GM18508 (cell line): ENCODE results near the gene VAPB.

Experiments
- ATAC-seq: cut with Tn5 transposase; IDR thresholded peaks from one replicate; pipeline ENCODE4 v1.9.1; 2021; ENCODE audit warnings: moderate number of reproducible peaks; ENCODE audit not compliant: insufficient read depth, unreplicated experiment

Gene VAPB

GRCh38 chr20:58377017-58377416 lies 12.0 kb upstream of the VAPB start:
- ATAC-seq, result no peak

- ATAC-seq, result no peak
Observed at GRCh38 chr20:58377766-58378401, 11.1 kb upstream of the VAPB start.

GRCh38 chr20:58378704-58379103 lies 10.3 kb upstream of the VAPB start:
- ATAC-seq, result no peak

GRCh38 chr20:58381627-58382026 lies 7.4 kb upstream of the VAPB start:
- no peak for ATAC-seq

DNA sequence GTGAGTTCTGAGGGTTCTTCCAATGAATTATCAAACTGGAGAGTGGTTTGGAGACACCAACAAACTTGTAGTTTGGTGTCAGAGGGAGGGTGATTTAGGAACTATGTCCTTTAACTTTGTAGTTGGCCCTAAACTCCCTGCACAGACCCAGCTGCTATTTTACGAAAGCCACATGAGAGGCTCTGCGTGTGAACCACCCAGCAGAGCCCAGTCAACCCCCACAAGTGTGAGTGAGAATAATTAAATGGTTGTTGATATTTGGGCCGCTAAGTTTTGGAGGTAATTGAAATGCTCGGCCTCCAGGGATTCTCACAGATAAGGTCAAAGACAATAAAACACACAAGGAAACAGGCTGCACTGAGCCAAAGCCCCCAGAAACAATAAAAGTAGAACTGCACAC lies 6.9 kb upstream of the VAPB start:
- ATAC-seq, result no peak

GRCh38 chr20:58384821-58385220 lies 4.2 kb upstream of the VAPB start:
- no peak for ATAC-seq

- ATAC-seq, result no peak
Observed at GRCh38 chr20:58388028-58388601, 914 bp upstream of the VAPB start.

- ATAC-seq, result no peak
Observed at GRCh38 chr20:58389324-58389967, 417 bp downstream of the VAPB start.

- ATAC-seq, result no peak
Observed at GRCh38 chr20:58389968-58390658, 1.1 kb downstream of the VAPB start.

DNA sequence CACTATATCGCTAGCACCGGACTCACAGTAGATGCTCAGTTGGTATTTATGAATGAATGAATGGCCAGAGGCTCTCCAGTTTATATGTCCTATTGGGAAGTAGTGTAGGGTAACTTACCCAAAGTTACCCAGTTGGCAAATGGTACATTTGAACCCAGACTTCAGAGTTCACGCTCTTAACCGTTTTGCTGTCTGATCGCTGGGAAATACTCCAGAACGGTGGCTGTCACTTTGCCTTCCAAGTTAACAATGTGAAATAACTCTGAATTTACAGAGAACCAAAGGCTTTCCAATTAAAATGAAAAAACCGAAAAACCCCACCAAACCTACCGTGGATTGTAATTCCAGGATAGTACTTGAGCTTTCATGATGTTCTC lies 1.6 kb downstream of the VAPB start:
- no peak for ATAC-seq

- ATAC-seq, result no peak
Observed at GRCh38 chr20:58392286-58392685, 3.3 kb downstream of the VAPB start.

DNA sequence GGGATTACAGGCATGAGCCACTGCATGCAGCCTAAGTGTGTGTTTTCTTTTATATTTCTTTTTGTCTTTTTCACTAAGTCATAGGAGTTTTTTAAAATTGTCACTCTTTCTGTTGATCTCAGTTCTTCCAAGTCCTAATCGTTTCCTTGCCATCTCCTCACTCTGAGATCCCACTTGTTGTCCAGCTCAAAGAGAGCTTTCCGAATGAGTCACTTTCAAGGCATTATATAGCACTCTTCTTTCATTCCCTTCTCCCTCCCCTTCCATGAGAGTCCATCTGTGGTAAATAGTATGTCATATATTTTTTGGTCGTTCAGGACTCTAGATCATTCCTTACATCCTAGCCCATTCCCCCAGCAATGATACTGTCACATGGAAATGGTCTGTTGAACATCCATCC lies 4.3 kb downstream of the VAPB start:
- ATAC-seq, result no peak

DNA sequence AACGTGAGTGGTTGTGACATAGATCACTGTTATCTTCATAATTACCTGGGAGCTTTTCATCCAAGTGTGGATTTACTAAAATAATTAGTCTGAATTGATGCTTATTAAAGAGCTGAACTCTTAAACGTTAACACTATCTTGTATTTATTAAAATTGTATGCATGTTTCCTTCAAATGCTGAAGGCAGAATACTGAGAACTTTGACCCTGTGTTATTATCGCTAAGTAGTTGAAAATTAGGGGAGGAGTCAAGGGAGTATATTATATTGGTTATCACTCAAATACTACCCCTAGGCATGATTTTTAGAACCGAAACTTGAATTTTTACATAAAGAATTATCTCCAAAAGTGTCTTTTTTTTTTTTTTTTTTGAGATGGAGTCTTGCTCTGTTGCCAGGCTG lies 5.8 kb downstream of the VAPB start:
- no peak for ATAC-seq

DNA sequence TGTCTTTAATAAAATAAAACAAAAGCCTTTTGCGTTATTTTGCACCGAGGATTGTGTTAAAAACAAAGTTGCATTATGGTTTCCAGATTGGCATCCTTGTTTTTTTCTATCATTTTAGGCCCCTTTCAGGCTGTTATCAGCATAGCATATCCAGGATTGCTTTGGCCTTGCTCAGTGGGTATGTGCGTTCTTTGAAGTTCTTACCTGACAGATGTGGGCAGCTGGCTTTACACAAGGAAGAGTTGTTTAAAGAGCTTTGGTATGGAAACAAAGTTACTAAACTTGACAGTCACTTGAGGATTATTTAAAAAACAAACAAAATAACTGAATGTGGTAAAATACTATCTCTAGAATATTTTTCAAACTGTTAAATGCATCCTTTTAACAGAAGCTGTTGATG lies 6.6 kb downstream of the VAPB start:
- ATAC-seq, result no peak

DNA sequence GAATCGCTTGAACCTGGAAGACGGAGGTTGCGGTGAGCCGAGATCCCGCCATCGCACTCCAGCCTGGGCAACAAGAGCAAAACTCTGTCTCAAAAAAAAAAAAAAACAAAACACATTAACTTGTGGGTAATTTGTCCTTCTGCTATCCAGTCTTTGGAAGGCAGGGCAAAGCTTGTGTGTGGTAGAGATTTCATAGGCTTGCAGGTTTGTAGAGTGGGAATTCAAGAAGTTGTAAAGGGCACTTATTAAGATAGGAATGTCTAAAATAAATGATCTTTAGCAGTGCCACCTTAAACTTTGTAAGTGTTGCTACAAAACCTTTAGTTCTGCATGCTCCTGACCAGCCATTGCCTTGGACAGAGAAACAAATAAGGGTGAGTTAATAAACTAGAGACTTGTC lies 8.4 kb downstream of the VAPB start:
- ATAC-seq, result no peak

DNA sequence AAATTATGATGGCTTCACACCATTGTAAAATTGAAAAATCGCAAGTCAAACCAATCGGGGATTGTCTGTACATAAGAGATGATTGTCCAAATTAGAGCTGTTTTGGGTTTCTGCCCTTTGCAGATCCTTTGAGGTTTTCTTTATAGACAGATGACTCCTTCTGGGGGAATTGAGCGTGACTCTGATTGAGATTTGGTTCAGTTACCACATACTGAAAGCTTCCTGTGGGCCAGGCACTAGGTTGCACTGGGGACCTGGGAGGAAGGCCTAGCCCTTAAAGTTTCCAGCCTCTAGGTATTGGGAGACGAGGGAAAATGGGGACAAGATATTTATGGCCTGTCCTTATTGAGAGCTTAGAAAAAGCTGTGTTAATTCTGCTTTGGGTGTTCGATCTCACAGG lies 9.2 kb downstream of the VAPB start:
- no peak for ATAC-seq

- ATAC-seq, result no peak
Observed at GRCh38 chr20:58399926-58400325, 10.9 kb downstream of the VAPB start.

- ATAC-seq, result no peak
Observed at GRCh38 chr20:58401162-58401561, 12.1 kb downstream of the VAPB start.

- no peak for ATAC-seq
Observed at GRCh38 chr20:58402305-58402704, 13.3 kb downstream of the VAPB start.

- no peak for ATAC-seq
Observed at GRCh38 chr20:58402827-58403226, 13.8 kb downstream of the VAPB start.

DNA sequence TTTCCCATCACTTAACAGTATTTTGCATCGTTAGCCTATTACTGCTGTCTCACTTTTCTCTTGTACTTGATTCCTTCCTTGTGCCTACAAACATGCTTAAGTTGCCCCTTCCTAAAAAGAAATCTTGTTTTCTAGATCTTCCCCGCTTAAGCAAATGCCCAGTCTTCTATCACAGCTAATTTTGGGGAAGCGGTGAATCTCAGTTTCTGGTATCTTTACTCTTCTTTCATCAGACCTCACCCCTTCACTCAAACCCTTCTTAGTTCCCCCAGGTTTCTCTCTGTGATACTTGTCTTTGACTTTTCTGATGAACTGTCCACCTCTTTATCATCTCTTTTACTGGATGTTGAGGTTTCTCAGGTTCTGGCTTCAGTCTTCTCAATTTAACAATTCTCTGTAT lies 14.2 kb downstream of the VAPB start:
- no peak for ATAC-seq
